Fibroblast of pulmonary artery (primary cell): ENCODE data around the gene VPS13A.

Experiments
- DNase-seq: peaks from one replicate; pipeline ENCODE4 v3.0.0-alpha.2; 2010; ENCODE audit warnings: low read depth
- H3K4me3 ChIP-seq: replicated peaks from 2 replicates; pipeline ENCODE4 v1.5.1; 2011; ENCODE audit warnings: low read depth, mild to moderate bottlenecking, control low read depth, low read length, moderate library complexity
- TF ChIP-seq, protein P1 (sequence below): IDR thresholded peaks from 2 replicates; pipeline ENCODE4 v1.5.1; 2011; ENCODE audit warnings: mild to moderate bottlenecking, control low read depth, low read length, inconsistent platforms; ENCODE audit errors: missing control alignments

Gene VPS13A

DNA sequence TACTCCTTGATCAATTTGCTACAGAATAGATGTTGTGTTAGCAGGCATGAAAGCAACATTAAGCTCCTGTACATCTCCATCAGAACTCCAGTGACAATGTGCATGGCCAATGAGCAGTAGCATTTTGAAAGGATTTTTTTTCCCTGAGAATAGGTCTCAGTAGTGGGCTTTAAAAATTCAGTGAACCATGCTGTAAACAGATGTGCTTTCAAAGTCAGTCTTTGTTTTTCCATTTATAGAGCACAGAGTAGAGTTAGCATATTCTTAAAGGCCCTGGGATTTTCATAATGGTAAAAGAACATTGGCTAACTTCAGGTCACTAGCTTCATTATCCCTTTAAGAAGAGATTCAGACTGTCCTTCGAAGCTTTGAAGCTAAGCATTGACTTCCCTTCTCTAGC lies 150.8 kb downstream of the VPS13A start:
- TF ChIP-seq, protein P1, sequence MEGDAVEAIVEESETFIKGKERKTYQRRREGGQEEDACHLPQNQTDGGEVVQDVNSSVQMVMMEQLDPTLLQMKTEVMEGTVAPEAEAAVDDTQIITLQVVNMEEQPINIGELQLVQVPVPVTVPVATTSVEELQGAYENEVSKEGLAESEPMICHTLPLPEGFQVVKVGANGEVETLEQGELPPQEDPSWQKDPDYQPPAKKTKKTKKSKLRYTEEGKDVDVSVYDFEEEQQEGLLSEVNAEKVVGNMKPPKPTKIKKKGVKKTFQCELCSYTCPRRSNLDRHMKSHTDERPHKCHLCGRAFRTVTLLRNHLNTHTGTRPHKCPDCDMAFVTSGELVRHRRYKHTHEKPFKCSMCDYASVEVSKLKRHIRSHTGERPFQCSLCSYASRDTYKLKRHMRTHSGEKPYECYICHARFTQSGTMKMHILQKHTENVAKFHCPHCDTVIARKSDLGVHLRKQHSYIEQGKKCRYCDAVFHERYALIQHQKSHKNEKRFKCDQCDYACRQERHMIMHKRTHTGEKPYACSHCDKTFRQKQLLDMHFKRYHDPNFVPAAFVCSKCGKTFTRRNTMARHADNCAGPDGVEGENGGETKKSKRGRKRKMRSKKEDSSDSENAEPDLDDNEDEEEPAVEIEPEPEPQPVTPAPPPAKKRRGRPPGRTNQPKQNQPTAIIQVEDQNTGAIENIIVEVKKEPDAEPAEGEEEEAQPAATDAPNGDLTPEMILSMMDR: no peak
- no peak for DNase-seq
- H3K4me3 ChIP-seq: no peak overlapping the region

DNA sequence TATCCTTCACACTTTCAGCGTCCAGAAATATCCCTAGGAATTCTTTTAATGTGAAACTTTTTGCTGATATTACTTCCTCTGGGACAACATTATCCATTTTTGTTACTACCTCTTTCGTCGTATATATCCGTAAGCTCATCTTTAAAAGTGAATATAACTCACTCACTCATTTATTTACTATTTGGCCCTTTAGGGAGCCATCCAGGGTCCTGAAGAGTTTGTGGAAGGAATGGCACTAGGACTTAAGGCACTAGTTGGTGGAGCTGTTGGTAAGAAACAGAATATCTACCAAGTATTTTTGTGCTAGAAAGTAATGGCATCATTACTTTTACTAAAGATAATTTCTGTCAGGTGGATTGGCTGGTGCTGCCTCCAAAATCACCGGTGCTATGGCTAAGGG lies 192.7 kb downstream of the VPS13A start:
- DNase-seq: no peak
- TF ChIP-seq, protein P1: no peak
- H3K4me3 ChIP-seq: no peak overlapping the region

- no peak overlapping the region for H3K4me3 ChIP-seq
- TF ChIP-seq, protein P1: no peak
- peak; percentile 12 for DNase-seq
Observed at GRCh38 chr9:77374266-77374665, 196.9 kb downstream of the VPS13A start.

DNA sequence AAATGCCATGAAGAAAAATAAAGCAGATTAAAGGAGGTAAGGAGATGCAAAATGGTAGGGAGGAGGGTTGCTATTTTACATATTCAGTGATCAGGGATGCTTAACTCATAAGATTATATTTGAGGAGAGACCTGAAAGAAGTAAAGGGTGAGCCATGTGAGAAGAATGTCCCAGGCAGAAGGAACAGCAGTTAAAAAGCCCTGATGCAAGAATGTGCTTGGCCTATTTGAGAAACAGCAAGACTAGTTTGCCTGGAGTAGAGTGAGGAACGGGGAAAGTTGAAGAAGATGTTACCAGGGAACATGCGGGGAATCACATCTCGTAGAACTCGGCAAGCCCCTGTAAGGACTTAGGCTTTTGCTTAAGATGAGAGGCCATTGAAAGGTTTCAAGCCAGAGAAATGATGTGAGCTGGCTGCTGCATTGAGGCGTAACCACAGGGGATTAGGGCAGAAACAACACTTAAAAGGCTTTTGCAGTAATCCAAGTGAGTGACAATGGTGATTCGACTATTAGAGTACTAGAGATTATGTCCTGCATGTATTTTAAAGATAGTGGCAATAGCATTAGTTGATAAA lies 198.7 kb downstream of the VPS13A start:
- TF ChIP-seq, protein P1: no peak
- no peak overlapping the region for H3K4me3 ChIP-seq
- DNase-seq: peak; percentile 11

DNA sequence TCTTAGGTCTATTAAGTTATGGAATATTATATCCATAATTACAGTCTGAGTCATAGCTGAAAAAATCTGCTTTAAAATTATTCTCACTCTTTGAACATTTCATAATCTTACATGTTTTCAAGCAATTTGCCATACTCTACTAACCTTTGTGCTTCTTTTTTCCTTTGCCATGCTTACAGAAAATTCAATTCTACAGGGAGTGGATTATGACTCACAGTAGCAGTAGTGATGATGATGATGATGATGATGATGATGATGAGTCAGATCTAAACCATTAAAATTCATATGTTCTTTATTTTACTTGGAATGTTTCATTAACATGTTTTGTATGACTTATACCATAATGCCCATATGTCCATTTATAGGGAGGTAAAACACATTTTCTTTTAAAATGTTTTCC lies 207.1 kb downstream of the VPS13A start:
- no peak overlapping the region for H3K4me3 ChIP-seq
- TF ChIP-seq, protein P1: no peak
- DNase-seq: peak; percentile 43

- TF ChIP-seq, protein P1: no peak
- DNase-seq: peak; percentile 23
- no peak overlapping the region for H3K4me3 ChIP-seq
Observed at GRCh38 chr9:77386187-77386586, 208.9 kb downstream of the VPS13A start.

GRCh38 chr9:77391834-77392233 lies 214.5 kb downstream of the VPS13A start:
- no peak for DNase-seq
- H3K4me3 ChIP-seq: no peak overlapping the region
- TF ChIP-seq, protein P1: no peak
